HG02571 (cell line): ENCODE measurements around the gene GPATCH8.
"Not testable (repeated sequence)": the region's sequence is repeated elsewhere in the genome, so short reads cannot be mapped to it uniquely, and the experiment has no call there.

Source experiments
- ATAC-seq: cut with Tn5 transposase; IDR thresholded peaks from one replicate; pipeline ENCODE4 v1.9.1; 2021; ENCODE audit warnings: mild to moderate bottlenecking, moderate library complexity; ENCODE audit not compliant: unreplicated experiment

Gene GPATCH8

DNA sequence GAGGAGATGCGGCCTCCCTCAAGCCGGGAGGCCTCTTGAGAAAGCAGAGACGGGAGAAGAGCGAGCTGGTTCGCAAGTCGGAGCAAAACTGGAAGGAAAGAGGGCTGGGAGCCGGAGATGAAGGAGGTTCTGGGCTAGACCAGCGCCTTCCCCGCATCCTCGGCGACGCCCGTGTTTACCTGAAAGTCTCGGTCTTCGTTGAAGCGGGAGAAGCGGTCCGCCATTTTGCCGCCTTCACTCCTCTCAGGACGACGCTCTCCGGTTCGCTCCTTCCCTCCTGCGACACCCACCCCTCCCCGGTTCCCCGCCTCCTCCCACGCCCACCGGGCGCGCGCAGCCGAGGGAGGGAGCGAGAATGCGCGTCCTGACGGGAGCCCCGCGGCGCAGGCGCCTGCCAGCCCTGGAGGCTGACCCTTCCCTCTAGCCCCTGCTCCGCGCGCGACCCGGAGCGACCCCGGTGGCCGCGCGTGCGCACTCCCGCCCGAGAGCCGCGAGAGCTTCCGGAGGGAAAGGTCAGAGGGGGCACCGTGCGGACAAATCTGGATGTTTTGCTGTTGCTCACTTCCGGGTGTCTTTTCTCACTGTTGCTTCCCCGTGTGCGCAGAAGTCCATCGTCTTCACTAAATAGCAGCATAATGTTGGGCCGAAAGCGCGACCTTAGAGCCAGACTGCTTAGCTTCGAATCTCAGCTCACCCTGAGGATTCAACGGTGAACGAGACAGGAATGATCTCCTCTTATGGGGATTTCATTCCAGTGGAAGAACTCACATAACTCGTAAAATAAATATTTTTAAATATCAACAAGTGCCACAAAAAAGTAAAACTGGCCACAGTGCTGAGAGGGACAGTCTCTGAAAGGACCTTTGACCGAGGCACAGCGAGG lies at the start of gene GPATCH8:
GPATCH8 (minus strand) TSS at position 260 of the 883 bp plus-strand sequence; CDS start at position 224, 36 bp downstream.
- ATAC-seq, result peak; percentile 77

DNA sequence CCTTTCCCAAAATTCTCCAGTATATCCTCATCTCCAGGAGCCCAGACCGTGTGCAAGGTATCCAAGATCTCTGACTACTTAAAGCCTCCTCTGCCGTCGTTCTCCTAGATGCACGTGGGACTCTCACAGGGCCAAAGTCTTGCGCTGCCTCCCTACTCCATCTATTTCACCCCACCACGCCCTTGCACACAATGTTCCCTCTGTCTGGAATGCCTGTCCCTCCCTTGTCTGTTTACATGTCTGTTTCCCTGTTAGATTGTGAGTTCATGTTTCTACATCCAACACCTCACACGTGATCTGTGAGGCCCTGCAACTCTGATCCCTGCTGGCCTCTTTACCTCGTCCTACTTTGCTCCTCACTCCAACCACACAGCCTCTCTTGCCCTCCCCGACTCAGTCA lies 49.2 kb upstream of the GPATCH8 start:
- no peak for ATAC-seq

DNA sequence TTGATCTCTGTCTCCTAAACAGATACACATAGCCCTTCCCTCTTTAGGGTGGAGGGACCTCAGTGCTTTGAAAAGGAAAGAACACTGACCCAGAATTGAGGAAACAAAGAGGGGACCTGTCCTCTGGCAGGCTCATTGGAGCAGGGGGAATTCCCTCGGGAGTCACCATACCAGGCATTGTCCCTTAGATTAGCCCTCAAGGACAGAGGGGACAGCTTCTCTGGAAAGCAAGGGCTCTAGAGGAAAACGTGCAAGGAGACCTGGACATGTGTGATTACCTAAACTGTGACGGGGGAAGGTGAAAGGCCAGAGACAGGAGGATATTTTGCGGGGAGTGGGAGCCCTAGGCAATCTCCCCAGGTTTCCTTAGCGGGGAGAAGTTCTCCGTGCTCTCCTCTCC lies 46.5 kb upstream of the GPATCH8 start:
- ATAC-seq, result no peak

DNA sequence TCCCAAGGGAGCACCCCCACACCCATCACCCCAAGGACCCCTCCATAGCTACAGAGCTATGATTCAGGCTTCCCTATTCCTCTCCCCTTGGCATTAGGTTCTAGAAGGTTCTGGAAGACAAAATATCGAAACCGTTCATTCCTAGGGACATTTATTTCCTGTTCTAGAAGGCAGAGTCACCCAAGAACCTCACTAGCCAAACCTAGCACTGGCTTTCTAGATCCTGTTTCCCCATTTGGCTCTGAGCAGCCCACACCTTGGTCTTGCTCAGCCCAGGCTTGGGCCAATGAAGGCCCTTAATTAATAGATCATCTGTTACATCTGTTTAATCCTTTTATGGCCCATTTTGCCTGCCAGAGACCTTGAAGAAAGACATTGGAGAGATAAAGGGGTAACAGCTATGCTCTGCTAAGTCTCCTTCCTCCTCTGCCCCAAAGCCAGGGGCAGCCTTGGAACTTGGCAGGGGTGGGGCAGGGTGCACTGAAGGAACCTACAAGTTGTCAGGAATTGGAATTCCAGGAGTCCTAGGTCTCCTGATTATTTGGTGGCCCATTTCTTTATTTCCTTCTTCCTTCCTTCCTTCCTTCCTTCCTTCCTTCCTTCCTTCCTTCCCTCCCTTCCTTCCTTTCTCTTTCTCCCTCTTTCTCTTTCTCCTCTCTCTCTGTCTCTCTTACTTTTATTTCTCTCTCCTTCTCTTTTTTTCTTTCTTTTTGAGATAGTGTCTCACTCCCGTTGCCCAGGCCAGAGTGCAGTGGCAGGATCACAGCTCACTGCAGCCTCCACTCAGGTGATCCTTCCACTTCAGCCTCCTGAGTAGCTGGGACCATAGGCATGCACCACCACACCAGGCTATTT lies 45.4 kb upstream of the GPATCH8 start:
- no peak for ATAC-seq

DNA sequence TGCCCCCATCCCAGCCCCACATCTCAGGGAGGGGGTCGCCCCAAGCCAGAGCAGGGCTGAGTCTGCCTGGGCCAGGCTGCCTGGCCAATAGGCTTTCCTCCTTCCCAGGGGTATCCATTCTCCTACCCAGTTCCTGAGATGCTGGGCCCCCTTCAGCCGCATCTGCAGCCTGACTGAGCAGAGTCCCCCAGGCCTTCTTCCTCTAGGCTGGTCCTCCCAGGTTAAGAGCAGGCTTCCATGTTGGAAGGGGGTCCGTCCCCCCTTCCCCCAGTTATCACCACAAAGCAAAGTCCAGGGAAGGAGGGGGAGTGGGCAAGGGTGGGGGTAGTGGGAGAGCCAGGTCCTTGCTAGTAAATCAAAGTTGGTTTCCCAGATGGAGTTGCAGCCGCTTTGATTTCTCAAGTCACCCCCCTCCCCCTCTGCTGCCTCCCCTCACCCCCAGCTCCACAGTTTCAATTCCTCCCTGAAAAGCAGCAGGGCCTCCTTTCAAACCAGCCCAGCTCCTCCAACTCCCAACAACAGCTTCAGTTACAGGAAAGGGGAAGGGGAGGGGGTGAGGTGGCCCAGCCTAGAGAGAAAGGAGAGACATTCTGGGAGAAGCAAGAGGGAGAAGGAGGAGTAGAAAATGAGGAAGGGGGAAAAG lies 44.5 kb upstream of the GPATCH8 start:
- no peak for ATAC-seq

DNA sequence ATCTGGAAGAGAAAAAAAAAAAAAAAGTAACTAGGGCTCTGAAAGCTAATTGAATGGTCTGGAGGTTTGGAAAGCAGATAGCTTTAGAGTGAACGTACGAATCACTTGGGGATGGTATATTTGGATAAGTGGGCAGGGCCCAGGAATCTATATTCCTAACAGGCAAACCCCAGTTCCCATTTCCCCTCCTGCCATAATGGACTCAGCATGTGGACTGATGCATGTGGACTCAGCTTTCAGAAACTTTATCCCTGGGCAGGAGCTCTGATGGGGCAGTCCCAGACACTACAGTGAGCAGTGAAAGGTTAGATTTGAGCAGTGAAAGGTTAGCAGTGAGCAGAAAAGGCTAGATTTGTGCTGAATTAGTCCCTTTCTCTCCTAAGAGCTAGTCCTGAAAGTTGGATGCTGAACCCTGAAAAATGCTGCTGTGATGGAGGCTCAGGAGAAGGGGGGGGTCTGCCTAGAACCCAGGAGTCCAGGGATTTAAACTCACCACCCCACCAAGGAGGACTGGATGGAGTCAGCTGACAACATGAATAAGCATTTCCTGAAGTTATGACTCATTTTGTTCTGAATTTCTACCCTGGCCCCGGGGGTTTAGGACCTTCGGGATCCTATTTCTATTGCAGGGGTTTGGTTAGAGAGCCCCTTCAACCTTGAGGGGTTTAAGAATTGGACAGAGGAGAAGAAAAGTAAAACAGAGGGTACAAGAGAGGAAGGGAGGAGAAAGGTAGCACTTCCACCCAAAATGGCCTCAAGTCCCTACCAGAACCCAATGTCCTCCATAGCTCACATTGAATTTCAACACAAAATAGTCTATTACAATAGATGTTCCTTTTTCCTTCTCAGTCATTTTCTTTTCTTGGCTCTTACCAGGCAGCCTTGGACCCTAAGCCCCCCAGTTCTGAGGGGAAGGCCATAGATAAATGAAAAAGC lies 43.7 kb upstream of the GPATCH8 start:
- ATAC-seq, result no peak

DNA sequence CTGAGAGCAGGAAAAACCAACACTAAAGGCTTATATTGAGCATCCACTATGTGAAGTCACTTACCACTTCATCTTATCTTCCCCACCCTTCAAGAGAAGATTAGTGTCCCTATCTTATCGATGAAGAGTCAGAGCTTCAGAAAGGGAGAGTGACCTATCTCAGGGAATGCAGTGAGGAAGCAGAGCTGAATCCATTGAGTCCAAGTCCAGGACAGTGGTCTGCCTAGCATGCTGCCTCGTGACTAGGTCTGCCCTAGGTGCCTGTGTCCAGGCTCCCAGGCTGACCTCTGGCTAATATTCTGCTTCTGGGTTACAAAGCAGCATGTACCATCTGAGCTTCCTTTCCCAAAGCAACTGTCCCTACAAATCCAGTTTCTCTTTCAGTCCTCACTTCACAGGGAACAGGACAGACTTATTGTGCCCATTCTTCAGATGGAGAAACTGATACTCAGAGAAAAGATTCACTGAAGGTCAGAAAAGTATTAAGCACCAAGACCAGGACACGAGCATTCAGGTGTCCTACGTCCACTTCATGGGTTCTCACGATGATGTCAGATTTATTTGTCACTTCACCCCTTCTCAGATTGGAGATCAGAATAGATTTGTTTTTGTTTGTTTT lies 40.8 kb upstream of the GPATCH8 start:
- no peak for ATAC-seq

DNA sequence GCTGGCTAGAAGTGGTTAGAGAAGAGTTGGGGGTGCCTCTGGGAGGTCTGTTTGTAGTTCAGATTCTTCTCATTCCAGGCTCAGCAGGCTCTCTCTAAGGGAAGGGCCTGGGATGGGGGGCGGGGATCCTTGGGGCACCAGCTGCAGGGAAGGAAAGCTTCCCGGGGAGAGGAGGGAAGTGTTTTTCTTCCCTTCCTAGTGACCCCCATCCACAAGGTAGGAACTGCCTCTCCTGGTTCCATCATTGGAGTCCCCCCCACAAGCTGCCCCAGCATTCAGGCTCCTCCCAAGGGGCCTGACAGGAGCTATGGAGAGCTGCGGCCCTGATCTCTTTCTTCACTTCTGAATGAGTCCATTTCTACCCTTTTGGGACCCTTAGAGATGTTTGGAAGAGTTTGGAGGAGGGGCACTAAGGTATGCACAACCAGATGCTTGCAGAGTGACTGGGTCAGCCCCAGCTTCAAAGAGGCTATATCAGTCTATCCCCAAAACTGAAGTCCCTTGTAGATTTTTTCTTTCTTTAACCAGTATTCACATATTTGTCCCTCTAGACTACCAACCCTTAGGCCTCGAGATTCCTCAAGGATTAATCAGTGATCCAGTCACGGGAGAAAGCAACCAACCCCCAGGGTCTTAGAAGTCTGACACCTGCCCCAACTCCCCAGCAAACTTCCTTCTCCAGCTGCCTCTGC lies 40.2 kb upstream of the GPATCH8 start:
- no peak for ATAC-seq

DNA sequence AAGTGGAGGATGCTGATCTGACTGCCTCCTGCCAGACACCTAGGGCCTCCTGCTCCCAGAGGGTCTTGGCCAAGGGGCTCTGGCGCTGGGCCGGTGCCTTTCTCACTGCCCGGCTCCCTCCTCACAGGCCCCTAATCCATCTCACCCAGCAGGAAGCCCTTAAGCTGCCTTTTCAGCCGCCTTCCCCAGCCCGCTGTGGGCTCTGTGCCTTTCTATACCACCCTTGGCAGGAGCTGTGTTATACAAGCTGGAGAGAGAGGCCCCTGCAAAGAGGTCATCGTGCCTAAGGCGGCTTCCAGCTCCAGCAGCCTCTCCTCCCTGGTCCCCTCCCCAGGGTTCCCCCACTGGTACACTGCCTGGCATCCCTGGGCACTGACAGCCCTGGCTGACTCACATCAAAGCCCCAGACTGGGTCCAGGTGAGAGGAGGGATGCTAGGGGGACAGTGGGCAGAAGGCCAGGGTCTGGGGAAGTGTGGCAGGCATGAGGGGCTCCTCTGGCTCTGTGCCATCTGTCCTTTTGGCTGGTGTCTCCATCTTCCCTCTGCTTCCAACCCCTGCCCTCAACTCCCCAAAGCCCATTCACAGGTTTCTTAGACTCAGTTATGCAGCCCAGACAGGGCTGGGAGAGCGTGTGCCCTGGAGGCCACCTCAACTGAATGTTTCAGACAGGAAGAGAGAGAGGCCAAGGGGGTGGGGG lies 38.8 kb upstream of the GPATCH8 start:
- ATAC-seq, result no peak

DNA sequence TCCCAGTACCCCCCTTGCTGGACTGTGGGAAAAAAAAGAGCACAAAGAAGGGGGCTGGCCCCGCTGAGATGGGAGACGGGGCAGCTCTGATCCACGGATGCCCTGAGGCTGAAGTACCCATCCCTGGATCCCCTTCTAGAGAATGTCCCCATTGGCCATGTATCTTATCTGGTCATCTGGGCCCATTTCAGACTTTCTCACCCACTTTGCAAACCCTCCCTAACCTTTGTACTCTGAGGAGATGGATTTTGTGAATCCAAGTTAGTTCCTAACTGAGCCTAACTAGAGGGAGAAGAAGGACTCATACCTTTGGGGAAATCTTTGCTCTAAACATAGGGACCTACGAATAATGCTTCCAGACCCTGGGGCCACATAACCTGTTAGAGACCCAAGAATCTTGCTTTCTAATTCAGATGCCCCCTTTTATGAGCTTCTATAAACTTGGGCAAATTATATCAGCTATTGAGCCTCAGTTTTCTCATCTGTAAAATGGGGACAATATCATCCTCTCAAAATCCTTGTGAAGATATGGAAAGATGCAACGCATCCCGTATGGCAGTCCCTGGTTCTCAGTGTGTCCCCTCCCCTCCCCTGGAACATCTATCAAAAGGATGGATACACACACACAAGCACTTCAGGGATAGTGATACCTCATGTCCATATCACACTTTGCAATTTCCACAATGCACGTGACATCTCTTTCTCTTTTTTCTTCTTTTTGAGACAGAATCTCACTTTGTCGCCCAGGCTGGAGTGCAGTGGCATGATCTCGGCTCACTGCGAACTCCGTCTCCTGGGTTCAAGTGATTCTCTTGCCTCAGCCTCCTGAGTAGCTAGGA lies 37.3 kb upstream of the GPATCH8 start:
- ATAC-seq, result no peak

DNA sequence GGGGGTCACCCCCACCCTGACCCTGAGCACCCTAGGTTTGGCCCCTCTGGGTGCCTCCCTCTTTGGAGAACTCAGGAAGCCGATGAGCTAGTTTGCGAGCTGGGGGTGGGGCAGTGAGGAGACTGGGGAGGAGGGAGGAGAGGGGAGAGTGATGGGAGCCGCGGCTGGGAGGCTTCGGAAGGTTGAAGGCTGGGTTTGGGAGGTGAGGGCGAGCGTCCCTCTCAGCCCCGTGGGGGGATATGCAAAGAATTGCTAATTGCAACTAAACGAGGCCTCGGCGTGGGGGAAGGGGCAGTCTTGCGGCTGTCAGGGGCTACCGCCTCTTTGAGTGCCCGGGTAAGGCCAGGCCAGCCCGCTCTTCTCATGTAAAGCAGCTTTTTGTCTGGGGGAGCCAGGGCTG lies 36.5 kb upstream of the GPATCH8 start:
- no peak for ATAC-seq

DNA sequence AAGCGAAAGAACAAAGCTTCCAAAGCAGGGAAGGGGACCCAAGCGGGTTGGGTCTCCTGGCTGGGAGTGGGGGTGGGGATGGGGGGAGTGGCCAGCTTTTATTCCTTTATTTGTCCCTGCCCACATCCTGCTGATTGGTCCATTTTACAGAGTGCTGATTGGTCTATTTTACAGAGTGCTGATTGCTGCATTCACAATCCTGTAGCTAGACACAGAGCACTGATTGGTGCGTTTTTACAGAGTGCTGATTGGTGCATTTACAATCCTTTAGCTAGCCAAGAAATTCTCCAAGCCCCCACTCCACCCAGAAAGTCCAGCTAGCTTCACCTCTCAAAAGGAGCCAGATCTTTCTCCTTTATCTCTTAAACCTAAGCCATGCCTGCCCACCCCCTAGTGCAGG lies 34.7 kb upstream of the GPATCH8 start:
- ATAC-seq, result not testable (repeated sequence)

DNA sequence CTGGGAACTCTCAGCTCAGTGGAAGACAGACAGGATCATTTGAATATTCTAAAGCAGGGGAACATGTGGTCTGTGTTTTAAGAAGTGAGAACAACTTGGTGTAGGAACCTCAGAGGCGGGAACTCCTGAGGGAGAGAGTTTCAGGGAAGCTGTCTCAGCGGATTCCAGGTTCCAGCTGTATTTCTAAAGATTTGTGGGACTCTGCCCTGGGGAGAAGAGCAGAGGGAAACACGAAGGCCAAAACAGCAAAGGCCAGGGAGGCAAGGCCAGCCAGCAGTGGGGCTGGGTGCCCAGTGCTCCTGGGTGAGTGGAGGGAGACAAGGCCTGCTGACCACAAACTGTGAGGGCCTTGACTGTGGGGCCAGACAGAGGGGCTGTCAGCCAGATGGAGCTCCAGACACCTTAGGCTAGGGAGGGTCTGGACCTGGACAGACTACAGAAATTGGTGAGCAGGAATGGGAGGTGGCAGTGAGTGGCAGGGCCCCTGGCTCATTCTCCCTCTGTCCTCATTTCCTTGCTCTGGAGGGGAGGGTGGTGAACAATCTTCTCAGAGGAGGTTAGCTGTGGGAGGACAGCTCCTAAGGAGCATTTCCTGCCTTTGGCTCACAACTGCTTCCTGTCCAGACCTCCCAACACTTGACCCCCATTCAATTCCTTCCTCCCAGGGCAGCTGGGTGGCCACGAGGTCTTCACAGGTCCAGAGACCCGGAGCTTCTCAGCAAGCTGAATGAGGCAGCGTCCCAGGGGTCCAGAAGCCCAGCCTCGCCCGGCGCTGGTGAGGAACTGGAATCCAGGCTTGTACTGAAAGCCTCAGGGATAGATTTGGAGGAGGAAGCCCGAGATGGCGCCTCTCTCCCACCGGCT lies 33.1 kb upstream of the GPATCH8 start:
- no peak for ATAC-seq

DNA sequence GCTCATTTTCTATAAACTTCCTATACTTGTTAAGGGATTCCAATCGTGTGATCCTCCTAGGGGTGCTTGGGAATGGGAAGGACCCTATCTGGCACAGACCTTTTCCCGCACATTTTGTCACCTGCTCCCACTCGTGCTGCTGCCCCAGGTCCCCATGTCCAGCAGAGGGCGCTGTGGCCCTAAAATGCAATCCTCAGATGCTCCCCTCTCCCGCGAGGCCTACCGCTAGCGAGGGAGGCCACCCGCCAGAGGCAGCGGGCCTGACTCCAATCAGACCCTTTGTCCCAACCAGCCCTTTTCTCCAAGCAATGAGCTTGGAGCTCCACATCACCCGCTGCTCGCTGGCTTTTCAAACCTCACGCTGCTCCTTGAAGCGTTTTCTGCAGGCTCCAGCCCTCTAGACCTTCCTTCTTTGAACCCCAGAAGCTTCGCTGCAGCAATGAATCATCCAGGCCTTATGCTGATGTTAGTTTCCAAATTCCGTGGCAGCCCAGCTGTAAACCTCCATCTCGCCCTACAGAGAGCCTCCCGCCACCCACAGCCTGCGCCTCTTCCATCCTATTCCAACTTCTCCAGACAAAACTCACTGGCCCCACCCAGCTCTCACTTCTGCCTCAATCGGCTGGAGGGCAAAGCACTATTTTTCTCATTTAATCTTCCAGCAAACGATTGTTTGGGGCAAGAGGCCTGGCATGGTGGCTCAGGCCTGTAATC lies 30.5 kb upstream of the GPATCH8 start:
- no peak for ATAC-seq

DNA sequence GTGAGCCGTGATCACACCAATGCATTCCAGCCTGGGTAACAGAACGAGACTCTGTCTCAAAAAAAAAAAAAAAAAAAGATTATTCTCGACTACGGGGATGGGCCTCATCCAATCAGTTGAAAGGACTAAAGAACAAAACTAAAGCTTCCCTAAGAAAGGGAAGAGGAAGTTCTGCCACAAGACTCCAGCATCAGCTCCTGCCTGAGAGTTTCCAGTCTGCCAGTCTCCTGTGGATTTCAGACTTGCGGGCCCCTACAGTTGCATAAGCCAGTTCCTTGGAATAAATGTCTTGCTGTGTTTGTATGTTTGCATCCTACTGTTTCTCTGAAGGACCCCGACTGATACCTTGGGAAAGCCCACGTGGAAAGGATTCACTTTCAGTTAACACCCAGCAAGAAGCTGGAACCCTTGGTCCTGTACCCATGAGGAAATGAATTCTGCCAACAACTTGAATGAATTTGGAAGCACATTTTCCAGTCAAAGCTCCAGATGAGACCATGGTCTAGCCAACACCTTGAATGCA lies 27.8 kb upstream of the GPATCH8 start:
- ATAC-seq, result no peak

DNA sequence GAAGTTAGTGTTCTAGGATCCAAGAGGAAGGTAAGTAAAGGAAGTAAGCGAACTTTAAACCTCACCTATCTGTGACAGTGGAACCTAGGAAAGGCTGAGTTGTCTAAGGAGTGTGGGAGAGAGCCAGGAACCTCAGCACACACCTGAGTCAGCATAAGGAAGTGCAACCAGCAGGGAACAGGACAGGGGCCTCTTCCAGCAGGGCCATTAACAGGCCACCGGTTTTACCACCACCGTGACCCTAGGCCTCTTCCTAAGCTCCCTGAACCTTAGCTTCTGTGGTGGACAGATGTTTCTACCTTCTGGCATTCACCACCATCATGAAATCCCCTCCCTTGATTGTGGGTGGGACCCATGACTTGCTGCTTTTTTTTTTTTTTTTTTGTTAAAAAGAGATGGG lies 26.7 kb upstream of the GPATCH8 start:
- ATAC-seq, result no peak
